H1 (cell line): Measurements from ENCODE around the gene CAT. TPM values are rescaled to one million over a fixed set of nuclear protein-coding genes. Genes with fewer than 3 reads are reported as not detected.

ENCODE experiments used
- CTCF ChIA-PET: fragments of 300-600 bp; sonication (Branson Sonifier 250); formaldehyde crosslinking; loops from one replicate; lab custom pipeline; 2021; ENCODE audit not compliant: partially characterized antibody; lab: Charles Lee
- POLR2A ChIA-PET: fragments of 300-600 bp; sonication (Branson Sonifier 250); formaldehyde crosslinking; loops from one replicate; lab custom pipeline; 2021; ENCODE audit warnings: inconsistent platforms; ENCODE audit not compliant: partially characterized antibody; lab: Charles Lee
- DNase-seq, 2 experiments: peaks; one replicate each; pipeline versions ENCODE4 v3.0.0 to v3.0.0-alpha.2; 2010 to 2022; ENCODE audit warnings: low spot score in 2 of 2, low read depth in 1 of 2, mixed read lengths in 1 of 2
- FAIRE-seq: peaks from 2 replicates; lab custom pipeline; 2011; peaks lifted over from hg19 to GRCh38; lab: Jason Lieb, UNC
- H2AFZ ChIP-seq: 2 replicates; pipeline ENCODE4 v1.8.1; 2012; ENCODE audit warnings: low read length, inconsistent platforms
- H2AK5ac ChIP-seq: 2 replicates; pipeline ENCODE4 v1.6.1; 2013; ENCODE audit warnings: low read depth, low read length
- H2BK120ac ChIP-seq: replicated peaks from 2 replicates; pipeline ENCODE3; 2013; ENCODE audit warnings: low read depth, low read length, inconsistent platforms
- H2BK12ac ChIP-seq: 2 replicates; pipeline ENCODE4 v1.6.1; 2013; ENCODE audit warnings: low read depth, low read length
- H2BK15ac ChIP-seq: 2 replicates; pipeline ENCODE4 v1.6.1; 2013; ENCODE audit warnings: low read length
- H2BK20ac ChIP-seq: 2 replicates; pipeline ENCODE4 v1.6.1; 2013; ENCODE audit warnings: low read length
- H2BK5ac ChIP-seq: 2 replicates; pipeline ENCODE4 v1.6.1; 2013; ENCODE audit warnings: low read depth, low read length
- H3K14ac ChIP-seq: 2 replicates; pipeline ENCODE4 v1.6.1; 2013; ENCODE audit warnings: inconsistent platforms; ENCODE audit not compliant: insufficient read length
- H3K18ac ChIP-seq: 2 replicates; pipeline ENCODE4 v1.6.1; 2013; ENCODE audit warnings: low read length; ENCODE audit errors: extremely low read depth
- H3K23ac ChIP-seq: 2 replicates; pipeline ENCODE4 v1.6.1; 2013; ENCODE audit warnings: inconsistent platforms; ENCODE audit not compliant: insufficient read length
- H3K23me2 ChIP-seq: 2 replicates; pipeline ENCODE4 v1.6.1; 2013; ENCODE audit warnings: low read depth, low read length
- H3K27ac ChIP-seq: 2 replicates; pipeline ENCODE4 v1.6.1; 2011; ENCODE audit warnings: low read depth, low read length, inconsistent platforms
- H3K27me3 ChIP-seq, 4 experiments: replicated peaks in 1 of 4; 1 replicate in 1 of 4; 2 replicates in 3 of 4; pipeline versions ENCODE4 v1.6.1 to v1.8.1; 2011 to 2013; ENCODE audit warnings: low read length in 3 of 4, mild to moderate bottlenecking in 3 of 4, inconsistent platforms in 2 of 4, mixed read lengths in 2 of 4, moderate library complexity in 1 of 4; ENCODE audit not compliant: control insufficient read depth in 3 of 4, insufficient read depth in 3 of 4; ENCODE audit errors: extremely low read depth in 1 of 4
- H3K36me3 ChIP-seq, 4 experiments: 2 replicates each; pipeline versions ENCODE4 v1.6.1 to v1.8.1; 2011 to 2013; ENCODE audit warnings: mild to moderate bottlenecking in 4 of 4, low read length in 3 of 4, moderate library complexity in 2 of 4, control low read depth in 1 of 4, inconsistent platforms in 1 of 4; ENCODE audit not compliant: insufficient read depth in 4 of 4, control insufficient read depth in 2 of 4
- H3K4ac ChIP-seq: replicated peaks from 2 replicates; pipeline ENCODE3; 2013; ENCODE audit warnings: low read length, low read depth, mixed read lengths, inconsistent platforms; ENCODE audit not compliant: insufficient read length
- H3K4me1 ChIP-seq, 4 experiments: replicated peaks in 1 of 4; 1 replicate in 1 of 4; 2 replicates in 3 of 4; pipeline versions ENCODE4 v1.6.1 to v1.8.1; 2011 to 2013; ENCODE audit warnings: low read length in 3 of 4, inconsistent platforms in 2 of 4, mixed read lengths in 1 of 4; ENCODE audit not compliant: insufficient read depth in 4 of 4, control insufficient read depth in 3 of 4
- H3K4me2 ChIP-seq, 2 experiments: 2 replicates each; pipeline versions ENCODE4 v1.6.1 to v1.8.1; 2011 to 2013; ENCODE audit warnings: low read depth in 2 of 2, low read length in 2 of 2, control low read depth in 1 of 2, inconsistent platforms in 1 of 2, mild to moderate bottlenecking in 1 of 2; ENCODE audit not compliant: insufficient read depth in 1 of 2
- H3K4me3 ChIP-seq, 4 experiments: fragments of 200-600, 300-600 bp in 1 of 4; sonication (generic), shearing (Covaris generic), sonication (Bioruptor Twin) in 1 of 4; 2 replicates each; pipeline versions ENCODE4 v1.5.1 to v1.8.1; 2011 to 2016; ENCODE audit warnings: low read length in 4 of 4, low read depth in 3 of 4, control low read depth in 2 of 4, inconsistent platforms in 2 of 4, mild to moderate bottlenecking in 2 of 4, mixed read lengths in 1 of 4, moderate library complexity in 1 of 4; ENCODE audit not compliant: insufficient read depth in 2 of 4; ENCODE audit errors: extremely low read depth in 1 of 4
- H3K56ac ChIP-seq: replicated peaks from 2 replicates; pipeline ENCODE3; 2013; ENCODE audit warnings: low read depth, mild to moderate bottlenecking, mixed read lengths, low read length, inconsistent platforms; ENCODE audit not compliant: insufficient read length
- H3K79me1 ChIP-seq: 2 replicates; pipeline ENCODE4 v1.6.1; 2013; ENCODE audit warnings: low read depth, low read length, control low read depth
- H3K79me2 ChIP-seq, 2 experiments: 2 replicates each; pipeline versions ENCODE4 v1.6.1 to v1.8.1; 2012 to 2013; ENCODE audit warnings: low read length in 2 of 2, mild to moderate bottlenecking in 2 of 2, inconsistent platforms in 1 of 2; ENCODE audit not compliant: insufficient read depth in 2 of 2, control insufficient read depth in 1 of 2
- H3K9ac ChIP-seq, 4 experiments: replicated peaks in 1 of 4; 1 replicate in 1 of 4; 2 replicates in 3 of 4; pipeline versions ENCODE4 v1.6.1 to v1.8.1; 2011 to 2013; ENCODE audit warnings: low read depth in 3 of 4, low read length in 3 of 4, control low read depth in 2 of 4, mild to moderate bottlenecking in 2 of 4, moderate library complexity in 2 of 4, inconsistent platforms in 1 of 4; ENCODE audit errors: extremely low read depth in 1 of 4
- H3K9me3 ChIP-seq, 2 experiments: 2 replicates each; pipeline versions ENCODE4 v1.6.1 to v1.8.1; 2012 to 2013; ENCODE audit warnings: mild to moderate bottlenecking in 2 of 2, moderate library complexity in 2 of 2, control low read depth in 1 of 2, inconsistent platforms in 1 of 2, low read depth in 1 of 2, low read length in 1 of 2, mixed read lengths in 1 of 2; ENCODE audit not compliant: insufficient read depth in 2 of 2
- H4K20me1 ChIP-seq, 2 experiments: replicated peaks in 1 of 2; 2 replicates each; pipeline versions ENCODE3 to v1.8.1; 2011 to 2013; ENCODE audit warnings: inconsistent platforms in 2 of 2, low read length in 2 of 2, mild to moderate bottlenecking in 1 of 2; ENCODE audit not compliant: insufficient read depth in 2 of 2, control insufficient read depth in 1 of 2
- H4K5ac ChIP-seq: 2 replicates; pipeline ENCODE4 v1.6.1; 2013; ENCODE audit warnings: low read length, low read depth, mixed read lengths, inconsistent platforms; ENCODE audit not compliant: insufficient read length
- H4K8ac ChIP-seq: 2 replicates; pipeline ENCODE4 v1.8.0; 2013; ENCODE audit warnings: mild to moderate bottlenecking, moderate library complexity, low read length, inconsistent platforms; ENCODE audit not compliant: insufficient read depth; ENCODE audit errors: extremely low read depth
- H4K91ac ChIP-seq: replicated peaks from 2 replicates; pipeline ENCODE3; 2013; ENCODE audit warnings: low read length, mixed read lengths, inconsistent platforms; ENCODE audit not compliant: insufficient read length
- ASH2L ChIP-seq: fragments of 200-600, 300-600 bp; sonication (generic); IDR thresholded peaks from one replicate; pipeline ENCODE4 v1.7.1; 2017; ENCODE audit warnings: low read length
- BRCA1 ChIP-seq: IDR thresholded peaks from 2 replicates; pipeline ENCODE4 v1.6.1; 2012; ENCODE audit warnings: low read depth, low read length, improper control_type of control experiment
- CHD1 ChIP-seq: IDR thresholded peaks from 2 replicates; pipeline ENCODE4 v1.6.1; 2012; ENCODE audit warnings: low read depth, low read length, improper control_type of control experiment
- CHD2 ChIP-seq: IDR thresholded peaks from 2 replicates; pipeline ENCODE4 v1.6.1; 2012; ENCODE audit warnings: low read length, improper control_type of control experiment
- GABPA ChIP-seq: IDR thresholded peaks from 2 replicates; pipeline ENCODE4 v1.6.1; 2011; ENCODE audit warnings: mild to moderate bottlenecking, low read length, moderate library complexity, borderline replicate concordance; ENCODE audit not compliant: insufficient read depth
- GTF2F1 ChIP-seq: IDR thresholded peaks from 2 replicates; pipeline ENCODE4 v1.6.1; 2012; ENCODE audit warnings: low read depth, low read length, improper control_type of control experiment, borderline replicate concordance
- KDM1A ChIP-seq: fragments of 200-600, 300-600 bp; sonication (generic); IDR thresholded peaks from 2 replicates; pipeline ENCODE4 v1.7.1; 2016; ENCODE audit warnings: mild to moderate bottlenecking, low read length, borderline replicate concordance
- KDM4A ChIP-seq: IDR thresholded peaks from one replicate; pipeline ENCODE4 v1.7.1; 2012; ENCODE audit warnings: low read depth, mild to moderate bottlenecking, moderate library complexity, low read length, inconsistent platforms; ENCODE audit not compliant: severe bottlenecking
- NRF1 ChIP-seq: IDR thresholded peaks from 2 replicates; pipeline ENCODE4 v1.6.1; 2011; ENCODE audit warnings: mild to moderate bottlenecking, low read depth, low read length, improper control_type of control experiment
- POLR2A ChIP-seq, 2 experiments: IDR thresholded peaks; 1 replicate in 1 of 2; 2 replicates in 1 of 2; pipeline ENCODE4 v1.6.1; 2011; ENCODE audit warnings: low read depth in 2 of 2, low read length in 2 of 2, mild to moderate bottlenecking in 2 of 2; ENCODE audit errors: control extremely low read depth in 1 of 2
- RFX5 ChIP-seq: IDR thresholded peaks from 2 replicates; pipeline ENCODE4 v1.6.1; 2011; ENCODE audit warnings: low read depth, low read length, improper control_type of control experiment, borderline replicate concordance
- SAP30 ChIP-seq: fragments of 300-600 bp; sonication (generic); IDR thresholded peaks from 2 replicates; pipeline ENCODE4 v1.7.1; 2012; ENCODE audit warnings: low read length, moderate library complexity, mild to moderate bottlenecking, inconsistent platforms; ENCODE audit not compliant: insufficient read depth, insufficient replicate concordance
- SIX5 ChIP-seq: IDR thresholded peaks from 2 replicates; pipeline ENCODE4 v1.6.1; 2011; ENCODE audit warnings: mild to moderate bottlenecking, low read depth, low read length
- SP1 ChIP-seq: IDR thresholded peaks from 2 replicates; pipeline ENCODE4 v1.6.1; 2011; ENCODE audit warnings: low read depth, low read length
- WGBS, 2 experiments: shearing (Covaris generic) in 1 of 2; methylation state at CpG; one replicate each; pipeline versions ENCODE4 v1.1.6 to v1.1.7; 2013 to 2015; ENCODE audit warnings: low lambda C conversion rate in 2 of 2, mixed read lengths in 2 of 2, inconsistent platforms in 1 of 2, low coverage in 1 of 2, missing lambda C conversion rate in 1 of 2; ENCODE audit not compliant: insufficient replicate concordance in 2 of 2, insufficient coverage in 1 of 2, insufficient read length in 1 of 2; ENCODE audit errors: extremely low coverage in 1 of 2, missing lambda C conversion rate in 1 of 2; 5-methylcytosine and 5-hydroxymethylcytosine counted together
- polyA plus RNA-seq, 7 experiments: library from polyadenylated mRNA; depleted of rRNA in 3 of 7; stranded (reverse) in 5 of 7; unstranded in 2 of 7; fragments of >200 nt in 5 of 7; fragments of 200-250 nt in 2 of 7; gene quantifications; 1 replicate in 5 of 7; 2 replicates in 1 of 7; 4 replicates in 1 of 7; pipeline versions ENCODE4 v1.2.1 to v1.2.3, GENCODE V29; 2011 to 2013; ENCODE audit warnings: missing spikeins in 2 of 7, mixed read lengths in 2 of 7
- total RNA-seq: library from RNA; stranded (reverse); fragmentation: NEBNext Ultra II Directional; extraction: Animal tissue kit (Norgen Biotek cat#: 25700); gene quantifications from 2 replicates; pipeline ENCODE4 v1.2.1, GENCODE V29; 2021

The CAT gene
- total and polyA plus RNA-seq, 2 of the 8 experiments (the other 6 are each of a cell fraction or from before 2014, with no cell fraction given) = 9.6 to 15.0 TPM

DNA sequence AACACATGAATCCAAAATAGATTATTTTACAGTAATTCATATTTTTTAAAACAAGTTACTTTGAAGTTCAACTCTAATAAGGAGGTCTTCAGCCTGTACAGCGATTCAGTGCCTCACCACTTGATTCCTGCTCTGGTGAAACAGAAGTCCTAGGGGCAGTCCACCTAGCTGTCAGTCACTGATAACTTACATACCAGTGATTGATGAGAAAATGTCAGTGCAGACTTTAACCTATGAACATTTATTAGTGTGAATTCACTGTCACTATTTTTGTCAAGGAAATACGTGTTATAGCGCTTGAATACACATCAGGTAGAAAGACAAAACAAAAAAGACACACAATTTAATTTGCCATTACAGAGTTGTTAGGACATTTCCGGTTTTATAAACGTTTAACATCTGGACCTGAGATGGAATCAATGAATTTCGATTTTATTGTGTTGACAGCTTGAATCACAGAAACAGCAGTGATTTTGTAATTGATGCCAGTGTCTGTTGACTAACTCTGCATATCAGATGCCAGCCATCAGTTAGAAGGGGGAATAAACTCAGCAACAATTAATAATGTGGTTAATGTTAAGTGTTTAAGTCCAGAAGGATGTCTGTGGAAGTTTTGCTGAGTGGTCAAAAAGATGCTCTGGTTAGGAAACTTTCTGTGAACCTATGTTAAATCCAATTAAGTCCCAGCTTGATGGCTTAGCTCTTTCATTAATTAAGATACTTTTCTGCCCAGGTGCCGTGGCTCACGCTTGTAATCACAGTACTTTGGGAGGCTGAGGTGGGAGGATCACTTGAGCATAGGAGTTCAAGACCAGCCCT, 40.3 kb downstream of the CAT start:
- H3K23me2 ChIP-seq = no peaks in the 10 kb centered on the region
- H3K9ac ChIP-seq = no peak overlapping the region
- no peak overlapping the region for H3K4me3 ChIP-seq
- no peak overlapping the region for H4K91ac ChIP-seq
- ChIA-PET POLR2A (no interaction called here), CTCF (interaction anchor here (0.7 to 4.6 kb wide), 4 partner anchors 11 to 329 kb away, joined by 3 to 24 read pairs (median 6); no protein-coding TSS in a partner anchor)
- H3K36me3 ChIP-seq = no peaks in the 10 kb centered on the region
- no peak overlapping the region for H2AFZ ChIP-seq
- H3K27me3 ChIP-seq = no peaks in the 10 kb centered on the region
- no peaks in the 10 kb centered on the region for H4K20me1 ChIP-seq
- no peak overlapping the region for H2BK120ac ChIP-seq
- no peak overlapping the region for H2BK20ac ChIP-seq
- H2BK15ac ChIP-seq = no peak overlapping the region
- no peak overlapping the region for H3K27ac ChIP-seq
- no peak overlapping the region for H3K56ac ChIP-seq
- 90% methylated on average over 8 of the region's 8 CpGs; no CpG with 5 or more reads in 1 of the 2 experiments for WGBS, 2 experiments
- no peak overlapping the region for H4K5ac ChIP-seq
- FAIRE-seq (no peak), DNase-seq (no peak)
- no peak overlapping the region for H3K14ac ChIP-seq
- no peak overlapping the region for H2BK12ac ChIP-seq
- H4K8ac ChIP-seq = no peak overlapping the region
- no peaks in the 10 kb centered on the region for H3K79me2 ChIP-seq
- H3K23ac ChIP-seq = no peak overlapping the region
- H3K79me1 ChIP-seq = no peaks in the 10 kb centered on the region
- H3K18ac ChIP-seq = no peak overlapping the region
- H3K4me1 ChIP-seq = no peaks in the 10 kb centered on the region
- no peak overlapping the region for H3K4me2 ChIP-seq
- H2AK5ac ChIP-seq = no peak overlapping the region
- no peak overlapping the region for H3K4ac ChIP-seq
- no peak overlapping the region for H2BK5ac ChIP-seq
- no peaks in the 10 kb centered on the region for H3K9me3 ChIP-seq
- TF ChIP-seq KDM4A (no peak), BRCA1 (no peak), NRF1 (no peak), CHD2 (no peak), KDM1A (no peak), ASH2L (no peak), GABPA (no peak), CHD1 (no peak), SIX5 (no peak), RFX5 (no peak), SAP30 (no peak), POLR2A (IDR thresholded peaks at IDR 0.05; ENCODE audit: control extremely low read depth in 1 of 2, low read depth in 2 of 2, low read length in 2 of 2) (no peak), GTF2F1 (no peak), SP1 (no peak)
